Measurements from ENCODE around the gene CDC42.

GRCh38 chr1:22037520-22037919, 15.0 kb upstream of the CDC42 start:
- TF ChIP-seq ZNF384 (IDR thresholded peaks at IDR 0.05; ENCODE audit: borderline replicate concordance, low read depth, low read length) (no peak), POLR2AphosphoS5 (IDR thresholded peaks at IDR 0.05; ENCODE audit: low read length) (no peak), EZH2 (IDR thresholded peaks at IDR 0.05; ENCODE audit: borderline replicate concordance, control insufficient read depth, low read depth, low read length) (no peak), PKNOX1 (IDR thresholded peaks at IDR 0.05) (no peak), CTCF (IDR thresholded peaks at IDR 0.05 in 2 of 3, conservative IDR thresholded peaks at IDR 0.05 in 1 of 3; ENCODE audit: control insufficient read depth in 2 of 3, extremely low read depth in 1 of 3, insufficient read depth in 1 of 3, low read depth in 3 of 3, low read length in 3 of 3) (no peak), GABPA (IDR thresholded peaks at IDR 0.05; ENCODE audit: low read depth) (no peak)

All from GM12878 (cell line).